GM12878 (cell line): ENCODE results near the gene ITGB5. TPM values are rescaled to one million over a fixed set of nuclear protein-coding genes. Genes with fewer than 3 reads are reported as not detected.

ENCODE experiments used
- ATAC-seq: fragments of 200-7000 bp; cut with Tn5 transposase; 3 replicates; pipeline ENCODE4 v1.9.1; 2020; ENCODE audit warnings: mild to moderate bottlenecking, moderate library complexity
- BruUV-seq: library from RNA; stranded (reverse); fragments of 400-500 nt; replicated peaks from 2 replicates; lab custom pipeline; 2021; lab: Mats Ljungman, UMichigan
- CTCF ChIA-PET: fragments of 300-600 bp; sonication (Branson Sonifier 250); formaldehyde crosslinking; extraction: SDS; loops from one replicate; lab custom pipeline; 2021; ENCODE audit warnings: inconsistent platforms; lab: Yijun Ruan, JAX
- POLR2A ChIA-PET: fragments of 350-600 bp; formaldehyde crosslinking; extraction: SDS; loops from one replicate; lab custom pipeline; 2021; ENCODE audit warnings: inconsistent platforms; lab: Charles Lee
- RAD21 ChIA-PET: fragments of 300-600 bp; sonication (Branson Sonifier 250); formaldehyde crosslinking; loops from one replicate; lab custom pipeline; 2023; ENCODE audit warnings: antibody characterized with exemption; ENCODE audit not compliant: unreplicated experiment; lab: Charles Lee
- SMC1A ChIA-PET: fragments of 300-600 bp; sonication (Branson Sonifier 250); formaldehyde crosslinking; loops from one replicate; lab custom pipeline; 2023; ENCODE audit not compliant: unreplicated experiment, uncharacterized antibody; lab: Charles Lee
- DNase-seq: peaks from one replicate; pipeline ENCODE4 v3.0.0-alpha.2; 2011; ENCODE audit warnings: low read depth, low spot score
- FAIRE-seq: peaks from 3 replicates; lab custom pipeline; 2011; peaks lifted over from hg19 to GRCh38; lab: Jason Lieb, UNC
- H2AFZ ChIP-seq: 2 replicates; pipeline ENCODE4 v1.6.0; 2011; ENCODE audit warnings: low read depth, low read length, control low read depth; ENCODE audit not compliant: control insufficient read depth
- H3K27ac ChIP-seq: 2 replicates; pipeline ENCODE4 v1.5.1; 2011; ENCODE audit warnings: control low read depth; ENCODE audit not compliant: control insufficient read depth, insufficient read depth
- H3K27me3 ChIP-seq, 2 experiments: replicated peaks in 1 of 2; 2 replicates each; pipeline versions ENCODE4 v1.6.0 to v1.6.1; 2011; ENCODE audit warnings: low read length in 1 of 2; ENCODE audit not compliant: control insufficient read depth in 2 of 2, insufficient read depth in 2 of 2
- H3K36me3 ChIP-seq, 2 experiments: 2 replicates each; pipeline ENCODE4 v1.5.1; 2011; ENCODE audit warnings: low read length in 1 of 2; ENCODE audit not compliant: control insufficient read depth in 2 of 2, insufficient read depth in 2 of 2
- H3K4me1 ChIP-seq: 2 replicates; pipeline ENCODE4 v1.6.1; 2011; ENCODE audit warnings: mild to moderate bottlenecking, low read length, moderate library complexity, mixed read lengths; ENCODE audit not compliant: control insufficient read depth, insufficient read depth
- H3K4me2 ChIP-seq: 2 replicates; pipeline ENCODE4 v1.6.0; 2011; ENCODE audit warnings: control low read depth; ENCODE audit not compliant: control insufficient read depth, insufficient read depth
- H3K4me3 ChIP-seq: fragments of 200-600 bp; sonication (generic); 2 replicates; pipeline ENCODE4 v1.5.1; 2016
- H3K79me2 ChIP-seq: 2 replicates; pipeline ENCODE4 v1.6.0; 2011; ENCODE audit warnings: low read length; ENCODE audit not compliant: control insufficient read depth, insufficient read depth
- H3K9ac ChIP-seq: 2 replicates; pipeline ENCODE4 v1.8.0; 2011; ENCODE audit warnings: low read length, control low read depth, mixed read lengths; ENCODE audit not compliant: control insufficient read depth, insufficient read depth
- H3K9me3 ChIP-seq: replicated peaks from 3 replicates; pipeline ENCODE4 v1.5.1; 2011; ENCODE audit warnings: mild to moderate bottlenecking, low read length; ENCODE audit not compliant: control insufficient read depth, insufficient read depth
- H4K20me1 ChIP-seq: 2 replicates; pipeline ENCODE4 v1.6.0; 2011; ENCODE audit not compliant: control insufficient read depth, insufficient read depth
- CHD1 ChIP-seq: IDR thresholded peaks from 2 replicates; pipeline ENCODE4 v1.6.1; 2012; ENCODE audit warnings: low read depth, low read length, improper control_type of control experiment
- EGR1 ChIP-seq, 2 experiments: IDR thresholded peaks; 1 replicate in 1 of 2; 2 replicates in 1 of 2; pipeline ENCODE4 v1.6.1; 2011 to 2012; ENCODE audit warnings: low read depth in 2 of 2, low read length in 2 of 2, borderline replicate concordance in 1 of 2, mild to moderate bottlenecking in 1 of 2, moderate library complexity in 1 of 2
- MTA2 ChIP-seq: fragments of 450-650 bp; IDR thresholded peaks from 2 replicates; pipeline ENCODE4 v1.6.1; 2016; ENCODE audit warnings: low read depth, mild to moderate bottlenecking, moderate library complexity
- NR2C1 ChIP-seq: fragments of 450-650 bp; IDR thresholded peaks from 2 replicates; pipeline ENCODE4 v1.6.1; 2017; ENCODE audit warnings: antibody characterized with exemption, mild to moderate bottlenecking, moderate library complexity
- NRF1 ChIP-seq: conservative IDR thresholded peaks from 2 replicates; pipeline ENCODE4 v1.6.1; 2011; ENCODE audit warnings: mild to moderate bottlenecking, low read depth, low read length, improper control_type of control experiment
- RELA ChIP-seq: fragments of 450-650 bp; IDR thresholded peaks from 2 replicates; pipeline ENCODE4 v1.8.0; 2014; ENCODE audit warnings: borderline replicate concordance; ENCODE audit not compliant: partially characterized antibody
- SREBF2 ChIP-seq: IDR thresholded peaks from 2 replicates; pipeline ENCODE4 v1.6.1; 2012; ENCODE audit warnings: mild to moderate bottlenecking, low read length
- TCF3 ChIP-seq: IDR thresholded peaks from 2 replicates; pipeline ENCODE4 v1.6.1; 2012; ENCODE audit warnings: low read depth, mild to moderate bottlenecking, low read length, borderline replicate concordance; ENCODE audit not compliant: insufficient read depth
- TCF7 ChIP-seq: IDR thresholded peaks from 2 replicates; pipeline ENCODE4 v1.6.1; 2014; ENCODE audit warnings: antibody characterized with exemption, borderline replicate concordance
- ZNF207 ChIP-seq: fragments of 450-650 bp; IDR thresholded peaks from 2 replicates; pipeline ENCODE4 v1.6.1; 2014; ENCODE audit warnings: antibody characterized with exemption, mild to moderate bottlenecking, borderline replicate concordance
- WGBS: methylation state at CpG from one replicate; pipeline ENCODE4 v1.1.6; 2016; ENCODE audit warnings: low lambda C conversion rate; ENCODE audit not compliant: insufficient replicate concordance, insufficient coverage; ENCODE audit errors: missing lambda C conversion rate; 5-methylcytosine and 5-hydroxymethylcytosine counted together
- in situ Hi-C: fragments of 300-500 bp; cut with MboI; formaldehyde crosslinking; loops from 9 replicates; pipeline ENCODE4 v1.14.3; 2018; ENCODE audit warnings: mixed read lengths
- intact Hi-C: fragments of 100-400 bp; cut with micrococcal nuclease; formaldehyde crosslinking; loops from one replicate; pipeline ENCODE4 v1.14.2; 2022; ENCODE audit not compliant: unreplicated experiment
- polyA plus RNA-seq, 11 experiments: library from polyadenylated mRNA; depleted of rRNA in 4 of 11; unstranded in 6 of 11; stranded (reverse) in 5 of 11; fragments of >200 nt; fragmentation: Nextera tagmentation in 4 of 11; fragmentation: Illumina TruSeq in 1 of 11; extraction: Ambion mirVana in 4 of 11; extraction: Trizol in 1 of 11; gene quantifications; 1 replicate in 1 of 11; 2 replicates in 10 of 11; pipeline versions ENCODE4 v1.2.1 to v1.2.3, GENCODE V29; 2011 to 2016; ENCODE audit warnings: inconsistent platforms in 2 of 11, missing spikeins in 2 of 11, low read depth in 1 of 11
- total RNA-seq, 4 experiments: library from RNA; depleted of rRNA in 3 of 4; stranded (reverse); fragments of >200 nt in 3 of 4; fragmentation: Illumina TruSeq in 1 of 4; extraction: Trizol in 1 of 4; gene quantifications; 2 replicates each; pipeline versions ENCODE4 v1.2.1 to v1.2.3, GENCODE V29; 2013 to 2021
- TF ChIP-seq, protein P1 (sequence below): fragments of 150-350 bp; IDR thresholded peaks from 2 replicates; pipeline ENCODE4 v1.6.1; 2016; ENCODE audit warnings: low read depth, low read length
- TF ChIP-seq, protein P2 (sequence below): fragments of 450-650 bp; IDR thresholded peaks from 2 replicates; pipeline ENCODE4 v1.6.1; 2017; ENCODE audit warnings: mild to moderate bottlenecking

Gene ITGB5
- total and polyA plus RNA-seq, 10 of the 15 experiments (the other 5 are each of a cell fraction or from before 2014, with no cell fraction given): 0.05 to 10.0 (median 0.83) TPM; not detected in 2

DNA sequence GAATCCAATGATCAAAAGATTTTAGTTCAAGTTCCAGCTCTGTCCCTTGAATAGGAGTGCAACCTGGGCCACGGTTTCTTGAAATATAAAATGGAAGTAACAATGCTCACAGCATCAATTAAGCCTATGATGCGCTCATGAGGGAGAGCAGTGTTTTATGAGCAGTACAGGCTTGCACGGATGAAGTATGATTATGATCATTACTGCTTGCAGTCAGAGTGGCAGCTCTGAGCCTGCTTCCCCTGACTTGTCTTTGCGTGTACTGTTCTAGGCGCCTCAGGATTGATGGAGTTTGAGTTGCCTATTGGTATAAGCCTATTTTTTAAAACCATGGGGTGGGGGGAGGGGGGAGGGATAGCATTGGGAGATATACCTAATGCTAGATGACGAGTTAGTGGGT, 37.0 kb downstream of the ITGB5 start:
- WGBS: 52% methylated on average over 6 of the region's 6 CpGs
- H3K9ac ChIP-seq: no peak overlapping the region
- H2AFZ ChIP-seq: no peak overlapping the region
- in situ Hi-C loops (no loop called here), intact Hi-C loops (no loop called here)
- H3K9me3 ChIP-seq: no peaks in the 10 kb centered on the region
- ChIA-PET CTCF (no interaction called here), RAD21 (interaction anchor here (1.1 kb wide), 1 partner anchor 51 kb away, joined by 3 read pairs; no protein-coding TSS in a partner anchor), POLR2A (no interaction called here)
- BruUV-seq: no TSS peak
- no peaks in the 10 kb centered on the region for H4K20me1 ChIP-seq
- FAIRE-seq (no peak), ATAC-seq (no peak)
- no peaks in the 10 kb centered on the region for H3K36me3 ChIP-seq
- no peak overlapping the region for H3K4me2 ChIP-seq
- no peaks in the 10 kb centered on the region for H3K4me1 ChIP-seq
- TF ChIP-seq TCF7 (no peak), NR2C1 (no peak)
- TF ChIP-seq, all 136 proteins: peak for 0
- no peaks in the 10 kb centered on the region for H3K79me2 ChIP-seq
- SMC1A ChIA-PET: no interaction called here
- H3K4me3 ChIP-seq: no peak overlapping the region
- no peaks in the 10 kb centered on the region for H3K27me3 ChIP-seq
- DNase-seq: no peak
- H3K27ac ChIP-seq: no peak overlapping the region

DNA sequence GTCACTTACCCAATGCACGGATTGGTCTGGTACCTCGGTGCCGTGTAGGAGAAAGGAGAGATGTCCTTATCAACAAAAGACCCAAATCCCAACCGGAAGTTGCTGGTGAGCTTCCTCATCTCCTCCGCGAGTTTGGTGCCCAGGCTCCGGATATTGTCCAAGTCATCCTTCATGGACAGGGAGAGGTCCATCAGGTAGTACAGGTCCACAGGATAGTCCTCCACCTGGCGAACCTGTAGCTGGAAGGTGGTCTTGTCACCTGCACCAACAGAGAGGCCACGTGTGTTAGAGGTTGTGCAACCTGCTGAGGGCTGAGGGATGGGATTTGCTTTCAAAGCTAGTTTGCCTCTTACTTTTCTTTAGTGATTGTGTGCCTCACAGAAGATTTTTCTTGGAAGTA, 38.9 kb downstream of the ITGB5 start:
- FAIRE-seq (no peak), ATAC-seq (no peak), DNase-seq (no peak)
- ChIA-PET RAD21 (no interaction called here), CTCF (no interaction called here), SMC1A (interaction anchor here (1.7 kb wide), 1 partner anchor 15 kb away, joined by 4 read pairs; no protein-coding TSS in a partner anchor), POLR2A (no interaction called here)
- Histone ChIP-seq H2AFZ (no peak overlapping the region), H3K27ac (no peak overlapping the region), H3K79me2 (no peaks in the 10 kb centered on the region), H4K20me1 (no peaks in the 10 kb centered on the region), H3K27me3 (no peaks in the 10 kb centered on the region), H3K4me1 (no peaks in the 10 kb centered on the region), H3K4me2 (no peak overlapping the region), H3K9ac (no peak overlapping the region), H3K36me3 (no peaks in the 10 kb centered on the region), H3K4me3 (no peak overlapping the region), H3K9me3 (no peaks in the 10 kb centered on the region)
- no TSS peak for BruUV-seq
- intact Hi-C loops: no loop called here
- WGBS: 70% methylated on average over 9 of the region's 9 CpGs
- in situ Hi-C loops: no loop called here
- TF ChIP-seq CHD1 (no peak), EGR1 (IDR thresholded peaks at IDR 0.05; ENCODE audit: borderline replicate concordance in 1 of 2, low read depth in 2 of 2, low read length in 2 of 2) (no peak), ZNF207 (no peak), NRF1 (no peak), RELA (no peak), MTA2 (no peak), SREBF2 (no peak), TCF3 (no peak)
- TF ChIP-seq, protein P1, sequence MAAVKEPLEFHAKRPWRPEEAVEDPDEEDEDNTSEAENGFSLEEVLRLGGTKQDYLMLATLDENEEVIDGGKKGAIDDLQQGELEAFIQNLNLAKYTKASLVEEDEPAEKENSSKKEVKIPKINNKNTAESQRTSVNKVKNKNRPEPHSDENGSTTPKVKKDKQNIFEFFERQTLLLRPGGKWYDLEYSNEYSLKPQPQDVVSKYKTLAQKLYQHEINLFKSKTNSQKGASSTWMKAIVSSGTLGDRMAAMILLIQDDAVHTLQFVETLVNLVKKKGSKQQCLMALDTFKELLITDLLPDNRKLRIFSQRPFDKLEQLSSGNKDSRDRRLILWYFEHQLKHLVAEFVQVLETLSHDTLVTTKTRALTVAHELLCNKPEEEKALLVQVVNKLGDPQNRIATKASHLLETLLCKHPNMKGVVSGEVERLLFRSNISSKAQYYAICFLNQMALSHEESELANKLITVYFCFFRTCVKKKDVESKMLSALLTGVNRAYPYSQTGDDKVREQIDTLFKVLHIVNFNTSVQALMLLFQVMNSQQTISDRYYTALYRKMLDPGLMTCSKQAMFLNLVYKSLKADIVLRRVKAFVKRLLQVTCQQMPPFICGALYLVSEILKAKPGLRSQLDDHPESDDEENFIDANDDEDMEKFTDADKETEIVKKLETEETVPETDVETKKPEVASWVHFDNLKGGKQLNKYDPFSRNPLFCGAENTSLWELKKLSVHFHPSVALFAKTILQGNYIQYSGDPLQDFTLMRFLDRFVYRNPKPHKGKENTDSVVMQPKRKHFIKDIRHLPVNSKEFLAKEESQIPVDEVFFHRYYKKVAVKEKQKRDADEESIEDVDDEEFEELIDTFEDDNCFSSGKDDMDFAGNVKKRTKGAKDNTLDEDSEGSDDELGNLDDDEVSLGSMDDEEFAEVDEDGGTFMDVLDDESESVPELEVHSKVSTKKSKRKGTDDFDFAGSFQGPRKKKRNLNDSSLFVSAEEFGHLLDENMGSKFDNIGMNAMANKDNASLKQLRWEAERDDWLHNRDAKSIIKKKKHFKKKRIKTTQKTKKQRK: no peak
- TF ChIP-seq, protein P2, sequence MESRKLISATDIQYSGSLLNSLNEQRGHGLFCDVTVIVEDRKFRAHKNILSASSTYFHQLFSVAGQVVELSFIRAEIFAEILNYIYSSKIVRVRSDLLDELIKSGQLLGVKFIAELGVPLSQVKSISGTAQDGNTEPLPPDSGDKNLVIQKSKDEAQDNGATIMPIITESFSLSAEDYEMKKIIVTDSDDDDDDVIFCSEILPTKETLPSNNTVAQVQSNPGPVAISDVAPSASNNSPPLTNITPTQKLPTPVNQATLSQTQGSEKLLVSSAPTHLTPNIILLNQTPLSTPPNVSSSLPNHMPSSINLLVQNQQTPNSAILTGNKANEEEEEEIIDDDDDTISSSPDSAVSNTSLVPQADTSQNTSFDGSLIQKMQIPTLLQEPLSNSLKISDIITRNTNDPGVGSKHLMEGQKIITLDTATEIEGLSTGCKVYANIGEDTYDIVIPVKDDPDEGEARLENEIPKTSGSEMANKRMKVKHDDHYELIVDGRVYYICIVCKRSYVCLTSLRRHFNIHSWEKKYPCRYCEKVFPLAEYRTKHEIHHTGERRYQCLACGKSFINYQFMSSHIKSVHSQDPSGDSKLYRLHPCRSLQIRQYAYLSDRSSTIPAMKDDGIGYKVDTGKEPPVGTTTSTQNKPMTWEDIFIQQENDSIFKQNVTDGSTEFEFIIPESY: no peak
